HUES64 (cell line): Measurements from ENCODE around the gene RPL22L1.
"Not testable (repeated sequence)": the region's sequence is repeated elsewhere in the genome, so short reads cannot be mapped to it uniquely, and the experiment has no call there.

ENCODE experiments used
- H3K27ac ChIP-seq: 2 replicates; pipeline ENCODE4 v1.7.0; 2013; ENCODE audit warnings: low read depth, low read length, inconsistent platforms
- H3K27me3 ChIP-seq: 2 replicates; pipeline ENCODE4 v1.6.1; 2013; ENCODE audit warnings: mild to moderate bottlenecking, low read length; ENCODE audit not compliant: insufficient read depth
- H3K36me3 ChIP-seq: 2 replicates; pipeline ENCODE4 v1.6.1; 2013; ENCODE audit warnings: mild to moderate bottlenecking, low read length; ENCODE audit not compliant: insufficient read depth
- H3K4me1 ChIP-seq: 2 replicates; pipeline ENCODE4 v1.6.1; 2013; ENCODE audit warnings: mild to moderate bottlenecking, low read length, moderate library complexity; ENCODE audit not compliant: insufficient read depth
- H3K4me3 ChIP-seq: 2 replicates; pipeline ENCODE4 v1.5.1; 2013; ENCODE audit warnings: mild to moderate bottlenecking, low read length, moderate library complexity
- H3K9ac ChIP-seq: 2 replicates; pipeline ENCODE4 v1.6.1; 2013; ENCODE audit warnings: mild to moderate bottlenecking, low read depth, low read length
- H3K9me3 ChIP-seq: 2 replicates; pipeline ENCODE4 v1.6.1; 2013; ENCODE audit warnings: low read depth, low read length; ENCODE audit not compliant: insufficient read depth
- WGBS: fragments of 150-250, 120-280 bp; methylation state at CpG from one replicate; pipeline ENCODE4 v1.1.7; 2013; ENCODE audit warnings: missing lambda C conversion rate; 5-methylcytosine and 5-hydroxymethylcytosine counted together

RPL22L1 gene

GRCh38 chr3:170903123-170903522 lies 33.1 kb upstream of the RPL22L1 start:
- H3K4me3 ChIP-seq, result no peak overlapping the region
- WGBS, result 94% methylated on average over 3 of the region's 3 CpGs
- no peak overlapping the region for H3K27ac ChIP-seq
- H3K27me3 ChIP-seq, result peaks cover 21% of the 10 kb centered on the region
- H3K4me1 ChIP-seq, result no peaks in the 10 kb centered on the region
- no peaks in the 10 kb centered on the region for H3K9me3 ChIP-seq
- H3K9ac ChIP-seq, result no peak overlapping the region
- H3K36me3 ChIP-seq, result no peaks in the 10 kb centered on the region

GRCh38 chr3:170899455-170899854 lies 29.5 kb upstream of the RPL22L1 start:
- H3K36me3 ChIP-seq, result no peaks in the 10 kb centered on the region
- H3K27me3 ChIP-seq, result no peaks in the 10 kb centered on the region
- no peak overlapping the region for H3K27ac ChIP-seq
- H3K9ac ChIP-seq, result no peak overlapping the region
- no peaks in the 10 kb centered on the region for H3K4me1 ChIP-seq
- no peaks in the 10 kb centered on the region for H3K9me3 ChIP-seq
- WGBS, result 86% methylated on average over 1 of the region's 1 CpG
- no peak overlapping the region for H3K4me3 ChIP-seq

GRCh38 chr3:170897978-170898377 lies 28.0 kb upstream of the RPL22L1 start:
- Histone ChIP-seq H3K9ac (no peak overlapping the region), H3K9me3 (no peaks in the 10 kb centered on the region), H3K36me3 (no peaks in the 10 kb centered on the region), H3K4me1 (no peaks in the 10 kb centered on the region), H3K4me3 (no peak overlapping the region), H3K27ac (no peak overlapping the region), H3K27me3 (no peaks in the 10 kb centered on the region)
- 97% methylated on average over 2 of the region's 2 CpGs for WGBS

- 85% methylated on average over 1 of the region's 1 CpG for WGBS
- not testable (repeated sequence) for H3K36me3 ChIP-seq, H3K9ac ChIP-seq, H3K4me3 ChIP-seq, H3K4me1 ChIP-seq, H3K27ac ChIP-seq, H3K9me3 ChIP-seq, H3K27me3 ChIP-seq
These were observed 27.2 kb upstream of the RPL22L1 start for GRCh38 chr3:170897199-170897598.

- H3K27me3 ChIP-seq, result no peaks in the 10 kb centered on the region
- no peaks in the 10 kb centered on the region for H3K36me3 ChIP-seq
- H3K9me3 ChIP-seq, result no peaks in the 10 kb centered on the region
- 94% methylated on average over 1 of the region's 1 CpG for WGBS
- no peak overlapping the region for H3K27ac ChIP-seq
- no peak overlapping the region for H3K9ac ChIP-seq
- no peak overlapping the region for H3K4me3 ChIP-seq
- H3K4me1 ChIP-seq, result no peaks in the 10 kb centered on the region
These were observed 26.8 kb upstream of the RPL22L1 start for GRCh38 chr3:170896781-170897180.

- not testable (repeated sequence) for H3K4me1 ChIP-seq, H3K9ac ChIP-seq, H3K36me3 ChIP-seq, H3K27ac ChIP-seq, H3K9me3 ChIP-seq, H3K27me3 ChIP-seq, H3K4me3 ChIP-seq
- 96% methylated on average over 5 of the region's 6 CpGs for WGBS
These were observed 26.3 kb upstream of the RPL22L1 start for GRCh38 chr3:170896333-170896732.

GRCh38 chr3:170893895-170894294 lies 23.9 kb upstream of the RPL22L1 start:
- Histone ChIP-seq H3K27me3 (no peaks in the 10 kb centered on the region), H3K4me1 (no peaks in the 10 kb centered on the region), H3K9me3 (no peaks in the 10 kb centered on the region), H3K9ac (no peak overlapping the region), H3K4me3 (no peak overlapping the region), H3K36me3 (no peaks in the 10 kb centered on the region), H3K27ac (no peak overlapping the region)
- WGBS, result 97% methylated on average over 8 of the region's 8 CpGs

GRCh38 chr3:170889630-170890029 lies 19.6 kb upstream of the RPL22L1 start:
- WGBS, result no CpG with 5 or more reads among the region's 1 CpG
- Histone ChIP-seq H3K9me3 (peaks cover 1% of the 10 kb centered on the region; the same call in 1 of the 2 replicates), H3K36me3 (no peaks in the 10 kb centered on the region), H3K4me3 (no peak overlapping the region), H3K27me3 (no peaks in the 10 kb centered on the region), H3K27ac (no peak overlapping the region), H3K9ac (no peak overlapping the region), H3K4me1 (no peaks in the 10 kb centered on the region; the same call in 1 of the 2 replicates)

GRCh38 chr3:170889132-170889531 lies 19.1 kb upstream of the RPL22L1 start:
- Histone ChIP-seq H3K9ac (no peak overlapping the region), H3K27me3 (no peaks in the 10 kb centered on the region), H3K4me1 (no peaks in the 10 kb centered on the region; the same call in 1 of the 2 replicates), H3K36me3 (no peaks in the 10 kb centered on the region), H3K9me3 (peaks cover 3% of the 10 kb centered on the region; the same call in 1 of the 2 replicates), H3K27ac (no peak overlapping the region), H3K4me3 (no peak overlapping the region)

- 72% methylated on average over 19 of the region's 24 CpGs for WGBS
These were observed 14.3 kb upstream of the RPL22L1 start for GRCh38 chr3:170884109-170884930.

GRCh38 chr3:170878688-170879087 lies 8.7 kb upstream of the RPL22L1 start:
- H3K27ac ChIP-seq, H3K9ac ChIP-seq, H3K4me3 ChIP-seq, H3K36me3 ChIP-seq, H3K4me1 ChIP-seq, H3K27me3 ChIP-seq, H3K9me3 ChIP-seq: not testable (repeated sequence)
- no CpG with 5 or more reads among the region's 5 CpGs for WGBS

More at GRCh38 chr3:170884109-170884930, 14.3 kb upstream of the RPL22L1 start:
- not testable (repeated sequence) for H3K4me1 ChIP-seq, H3K36me3 ChIP-seq, H3K27me3 ChIP-seq, H3K9me3 ChIP-seq, H3K9ac ChIP-seq, H3K27ac ChIP-seq
- peak overlapping the region; percentile 21; the same call in 1 of the 2 replicates for H3K4me3 ChIP-seq

- H3K9me3 ChIP-seq, H3K9ac ChIP-seq, H3K36me3 ChIP-seq, H3K4me1 ChIP-seq, H3K27ac ChIP-seq, H3K4me3 ChIP-seq, H3K27me3 ChIP-seq: not testable (repeated sequence)
- WGBS, result 90% methylated on average over 5 of the region's 6 CpGs
These were observed 7.3 kb upstream of the RPL22L1 start for GRCh38 chr3:170877311-170877710.
